HUDEP-2 (cell line): ENCODE measurements around the gene UTS2B.

Source experiments
- DNase-seq, 76 experiments: peaks; one replicate each; lab custom pipeline; 2025; ENCODE audit not compliant: unreplicated experiment in 76 of 76; lab: John Stamatoyannopoulos, UW

Gene UTS2B

GRCh38 chr3:191328383-191328961 lies 1.9 kb downstream of the UTS2B start:
- peak in 43 of 76 experiments; percentile 2 to 78 (median 38) for DNase-seq

- DNase-seq, result no peak
Measured at GRCh38 chr3:191327526-191327925, 2.8 kb downstream of the UTS2B start.

- DNase-seq, result no peak
Measured at GRCh38 chr3:191324936-191325335, 5.4 kb downstream of the UTS2B start.

- no peak for DNase-seq
Measured at GRCh38 chr3:191321019-191321767, 9.1 kb downstream of the UTS2B start.

- DNase-seq, result no peak
Measured at GRCh38 chr3:191320316-191320715, 10.0 kb downstream of the UTS2B start.

- DNase-seq, result no peak
Measured at GRCh38 chr3:191316876-191317603, 13.3 kb downstream of the UTS2B start.

GRCh38 chr3:191314109-191314728 lies 16.1 kb downstream of the UTS2B start:
- DNase-seq, result no peak

GRCh38 chr3:191313296-191313695 lies 17.0 kb downstream of the UTS2B start:
- DNase-seq, result no peak

GRCh38 chr3:191307341-191307740 lies 23.0 kb downstream of the UTS2B start:
- DNase-seq, result no peak

GRCh38 chr3:191306428-191306827 lies 23.9 kb downstream of the UTS2B start:
- no peak for DNase-seq

- DNase-seq, result no peak
Measured at GRCh38 chr3:191303596-191303995, 26.7 kb downstream of the UTS2B start.

- no peak for DNase-seq
Measured at GRCh38 chr3:191302451-191302850, 27.9 kb downstream of the UTS2B start.

- DNase-seq, result no peak
Measured at GRCh38 chr3:191301782-191302411, 28.4 kb downstream of the UTS2B start.

- no peak for DNase-seq
Measured at GRCh38 chr3:191301017-191301416, 29.3 kb downstream of the UTS2B start.

- no peak for DNase-seq
Measured at GRCh38 chr3:191300422-191300821, 29.9 kb downstream of the UTS2B start.

GRCh38 chr3:191298846-191299245 lies 31.5 kb downstream of the UTS2B start:
- DNase-seq, result no peak

GRCh38 chr3:191296041-191296541 lies 34.2 kb downstream of the UTS2B start:
- no peak for DNase-seq

GRCh38 chr3:191294291-191294690 lies 36.0 kb downstream of the UTS2B start:
- no peak for DNase-seq

GRCh38 chr3:191292243-191293015 lies 37.9 kb downstream of the UTS2B start:
- no peak for DNase-seq
